HEK293 (cell line): ENCODE measurements around the gene PLP1.

Experiments used
- CTCF ChIA-PET: fragments of 350-600 bp; formaldehyde crosslinking; extraction: SDS; loops from one replicate; lab custom pipeline; 2021; ENCODE audit warnings: antibody characterized with exemption; lab: Yijun Ruan, JAX
- POLR2A ChIA-PET: fragments of 300-600 bp; formaldehyde crosslinking; extraction: SDS; loops from one replicate; lab custom pipeline; 2020; ENCODE audit warnings: antibody characterized with exemption, inconsistent platforms; lab: Yijun Ruan, JAX
- H3K27ac ChIP-seq: fragments of 200-500 bp; sonication (Bioruptor generic); 2 replicates; pipeline ENCODE4 v1.5.1; 2014; ENCODE audit warnings: low read depth, low read length, control low read depth, inconsistent platforms; ENCODE audit errors: extremely low read depth
- H3K36me3 ChIP-seq, 2 experiments: fragments of 200-500 bp in 1 of 2; sonication (Bioruptor generic) in 1 of 2; 1 replicate in 1 of 2; 2 replicates in 1 of 2; pipeline ENCODE4 v1.5.1; 2014 to 2017; ENCODE audit warnings: inconsistent platforms in 2 of 2, low read length in 2 of 2; ENCODE audit not compliant: control insufficient read depth in 2 of 2, insufficient read depth in 1 of 2
- H3K4me1 ChIP-seq: fragments of 200-500 bp; sonication (Bioruptor generic); 2 replicates; pipeline ENCODE4 v1.5.1; 2014; ENCODE audit warnings: mild to moderate bottlenecking, low read length, inconsistent platforms; ENCODE audit not compliant: control insufficient read depth, insufficient read depth
- H3K4me3 ChIP-seq: 2 replicates; pipeline ENCODE4 v1.5.1; 2011; ENCODE audit warnings: low read depth, mild to moderate bottlenecking, control low read depth, low read length, moderate library complexity
- H3K9me3 ChIP-seq: fragments of 200-500 bp; sonication (Bioruptor generic); 2 replicates; pipeline ENCODE4 v1.5.1; 2014; ENCODE audit warnings: low read depth, low read length, inconsistent platforms; ENCODE audit not compliant: control insufficient read depth, insufficient read depth
- HOXD13 ChIP-seq: sonication (generic); formaldehyde crosslinking; IDR thresholded peaks from 2 replicates; pipeline ENCODE4 v1.8.0; 2022; ENCODE audit warnings: missing genetic modification reagents, borderline replicate concordance
- OSR2 ChIP-seq: fragments of 450-650 bp; formaldehyde crosslinking; IDR thresholded peaks from 2 replicates; pipeline ENCODE4 v1.5.1; 2016; ENCODE audit warnings: missing biosample characterization, missing genetic modification characterization
- RBAK ChIP-seq: fragments of 450-650 bp; formaldehyde crosslinking; IDR thresholded peaks from 2 replicates; pipeline ENCODE4 v1.5.1; 2016; ENCODE audit warnings: missing biosample characterization, missing genetic modification characterization
- SP2 ChIP-seq: fragments of 450-650 bp; formaldehyde crosslinking; IDR thresholded peaks from 2 replicates; pipeline ENCODE4 v1.5.1; 2016; ENCODE audit warnings: missing biosample characterization, missing genetic modification characterization
- ZBTB21 ChIP-seq: fragments of 450-650 bp; formaldehyde crosslinking; IDR thresholded peaks from 2 replicates; pipeline ENCODE4 v1.5.1; 2017; ENCODE audit warnings: missing biosample characterization, missing genetic modification characterization
- ZBTB7A ChIP-seq: fragments of 450-650 bp; formaldehyde crosslinking; IDR thresholded peaks from 2 replicates; pipeline ENCODE4 v1.5.1; 2016; ENCODE audit warnings: low read depth, missing biosample characterization, missing genetic modification characterization
- ZFHX2 ChIP-seq: fragments of 450-650 bp; formaldehyde crosslinking; conservative IDR thresholded peaks from 2 replicates; pipeline ENCODE4 v1.5.1; 2016; ENCODE audit warnings: missing biosample characterization, missing genetic modification characterization
- ZFP69B ChIP-seq: fragments of 450-650 bp; formaldehyde crosslinking; IDR thresholded peaks from 2 replicates; pipeline ENCODE4 v1.5.1; 2016; ENCODE audit warnings: missing biosample characterization, missing genetic modification characterization
- ZNF140 ChIP-seq: fragments of 450-650 bp; formaldehyde crosslinking; IDR thresholded peaks from 2 replicates; pipeline ENCODE4 v1.5.1; 2016; ENCODE audit warnings: missing biosample characterization, missing genetic modification characterization
- ZNF274 ChIP-seq, 2 experiments: fragments of 200-500 bp in 1 of 2; fragments of 450-650 bp in 1 of 2; sonication (Bioruptor generic) in 1 of 2; formaldehyde crosslinking in 1 of 2; IDR thresholded peaks; 2 replicates each; pipeline versions ENCODE4 v1.5.1 to v1.6.1; 2014 to 2016; ENCODE audit warnings: borderline replicate concordance in 1 of 2, inconsistent platforms in 1 of 2, low read length in 1 of 2, missing biosample characterization in 1 of 2, missing genetic modification characterization in 1 of 2
- ZNF292 ChIP-seq: fragments of 450-650 bp; formaldehyde crosslinking; IDR thresholded peaks from 2 replicates; pipeline ENCODE4 v1.5.1; 2016; ENCODE audit warnings: low read depth, missing biosample characterization, missing genetic modification characterization, borderline replicate concordance
- ZNF302 ChIP-seq: fragments of 450-650 bp; formaldehyde crosslinking; IDR thresholded peaks from 2 replicates; pipeline ENCODE4 v1.5.1; 2016; ENCODE audit warnings: missing biosample characterization, missing genetic modification characterization, low read depth
- ZNF37A ChIP-seq: fragments of 450-650 bp; IDR thresholded peaks from 2 replicates; pipeline ENCODE4 v1.5.1; 2018; ENCODE audit warnings: missing biosample characterization, missing genetic modification characterization
- ZNF394 ChIP-seq: fragments of 450-650 bp; formaldehyde crosslinking; IDR thresholded peaks from 2 replicates; pipeline ENCODE4 v1.5.1; 2016; ENCODE audit warnings: missing biosample characterization, missing genetic modification characterization, mild to moderate bottlenecking, moderate library complexity, borderline replicate concordance
- ZNF398 ChIP-seq: fragments of 450-650 bp; formaldehyde crosslinking; IDR thresholded peaks from 2 replicates; pipeline ENCODE4 v1.5.1; 2017; ENCODE audit warnings: missing biosample characterization, missing genetic modification characterization
- ZNF529 ChIP-seq: fragments of 450-650 bp; formaldehyde crosslinking; IDR thresholded peaks from 2 replicates; pipeline ENCODE4 v1.5.1; 2017; ENCODE audit warnings: missing genetic modification characterization, missing biosample characterization; ENCODE audit not compliant: insufficient replicate concordance
- ZNF549 ChIP-seq: fragments of 450-650 bp; IDR thresholded peaks from 2 replicates; pipeline ENCODE4 v1.5.1; 2018; ENCODE audit warnings: missing biosample characterization, missing genetic modification characterization, mild to moderate bottlenecking, inconsistent platforms, moderate library complexity
- ZNF555 ChIP-seq: fragments of 450-650 bp; formaldehyde crosslinking; conservative IDR thresholded peaks from 2 replicates; pipeline ENCODE4 v1.5.1; 2017; ENCODE audit warnings: missing biosample characterization, mild to moderate bottlenecking, missing genetic modification characterization, inconsistent platforms
- ZNF747 ChIP-seq: fragments of 450-650 bp; formaldehyde crosslinking; IDR thresholded peaks from 2 replicates; pipeline ENCODE4 v1.5.1; 2016; ENCODE audit warnings: missing biosample characterization, missing genetic modification characterization
- ZNF768 ChIP-seq: fragments of 450-650 bp; formaldehyde crosslinking; IDR thresholded peaks from 2 replicates; pipeline ENCODE4 v1.5.1; 2018; ENCODE audit warnings: missing biosample characterization, mild to moderate bottlenecking, missing genetic modification characterization
- ZNF792 ChIP-seq: fragments of 450-650 bp; formaldehyde crosslinking; IDR thresholded peaks from 2 replicates; pipeline ENCODE4 v1.5.1; 2016; ENCODE audit warnings: missing biosample characterization, missing genetic modification characterization
- TF ChIP-seq, protein P1 (sequence below): fragments of 450-650 bp; formaldehyde crosslinking; IDR thresholded peaks from 2 replicates; pipeline ENCODE4 v1.5.1; 2017; ENCODE audit warnings: missing biosample characterization, missing genetic modification characterization
- TF ChIP-seq, protein P2 (sequence below): fragments of 450-650 bp; formaldehyde crosslinking; IDR thresholded peaks from 2 replicates; pipeline ENCODE4 v1.5.1; 2017; ENCODE audit warnings: missing biosample characterization, missing genetic modification characterization
- TF ChIP-seq, protein P3 (sequence below): fragments of 450-650 bp; formaldehyde crosslinking; IDR thresholded peaks from 2 replicates; pipeline ENCODE4 v1.5.1; 2016; ENCODE audit warnings: missing biosample characterization, missing genetic modification characterization
- TF ChIP-seq, protein P4 (sequence below): fragments of 450-650 bp; formaldehyde crosslinking; IDR thresholded peaks from 2 replicates; pipeline ENCODE4 v1.5.1; 2016; ENCODE audit warnings: missing biosample characterization, missing genetic modification characterization

Gene PLP1

DNA sequence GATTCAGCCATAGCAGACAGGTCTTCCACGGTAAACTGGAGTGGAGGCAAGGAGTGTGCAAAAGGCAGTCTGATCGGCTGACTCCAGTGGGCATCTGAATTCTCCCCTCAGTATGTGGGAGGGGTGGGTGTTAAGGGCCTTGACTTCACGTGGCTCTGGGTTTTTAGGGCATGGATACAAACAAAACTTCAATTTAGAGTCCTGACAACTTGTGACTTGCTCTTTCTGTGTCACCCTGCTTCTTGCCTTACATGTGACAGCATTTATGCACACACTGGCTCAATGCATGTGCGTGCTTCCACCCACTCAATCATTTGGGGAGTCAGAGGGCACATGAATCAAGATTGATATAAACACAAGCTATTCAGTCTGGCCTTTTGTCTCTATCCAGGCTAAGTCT is 17.5 kb downstream of the PLP1 start:
- no peaks in the 10 kb centered on the region for H3K36me3 ChIP-seq
- H3K4me3 ChIP-seq, result no peak overlapping the region
- peaks cover 12% of the 10 kb centered on the region for H3K4me1 ChIP-seq
- ChIA-PET POLR2A (no interaction called here), CTCF (interaction anchor here (0.6 to 1.4 kb wide), 4 partner anchors 51 to 304 kb away, joined by 3 to 4 read pairs (median 3); partner anchors contain the start of gene TMEM31)
- no peaks in the 10 kb centered on the region for H3K9me3 ChIP-seq
- no peak overlapping the region for H3K27ac ChIP-seq
- TF ChIP-seq ZFP69B (no peak), ZFHX2 (tag by site-specific recombination) (0 out of 2 replicates have a peak, but pooled peaks have one; percentile 20)

DNA sequence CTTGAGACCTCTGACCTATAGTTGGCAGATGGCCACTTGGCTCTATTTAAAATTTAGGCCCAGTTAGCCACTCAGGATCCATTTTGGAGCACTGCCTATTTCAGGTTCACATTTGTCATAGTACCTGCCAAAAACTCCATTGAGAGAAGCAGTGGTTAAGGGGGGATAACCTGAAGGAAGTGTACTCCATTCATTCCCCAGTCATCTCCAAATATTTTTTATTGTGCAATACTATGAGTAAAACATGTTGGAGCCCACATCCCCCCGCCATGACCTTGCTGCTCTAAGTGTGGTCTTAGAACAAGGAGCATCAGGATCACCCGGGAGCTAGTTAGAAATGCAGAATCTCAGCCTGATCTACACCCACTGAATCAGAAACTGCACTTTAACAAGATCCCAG is 21.1 kb downstream of the PLP1 start:
- peaks cover 4% of the 10 kb centered on the region for H3K4me1 ChIP-seq
- H3K9me3 ChIP-seq, result no peaks in the 10 kb centered on the region
- no peaks in the 10 kb centered on the region for H3K36me3 ChIP-seq
- TF ChIP-seq ZFP69B (no peak), HOXD13 (CRISPR knock-in tag) (no peak), ZBTB7A (tag by site-specific recombination) (no peak), ZNF792 (tag by site-specific recombination) (no peak), ZBTB21 (tag by site-specific recombination) (no peak), ZNF274 (IDR thresholded peaks at IDR 0.05; ENCODE audit: low read length) (no peak), ZNF274 (tag by site-specific recombination; IDR thresholded peaks at IDR 0.05; ENCODE audit: borderline replicate concordance) (no peak), ZNF747 (tag by site-specific recombination) (no peak), ZNF37A (tag by site-specific recombination) (no peak)
- TF ChIP-seq, protein P1, sequence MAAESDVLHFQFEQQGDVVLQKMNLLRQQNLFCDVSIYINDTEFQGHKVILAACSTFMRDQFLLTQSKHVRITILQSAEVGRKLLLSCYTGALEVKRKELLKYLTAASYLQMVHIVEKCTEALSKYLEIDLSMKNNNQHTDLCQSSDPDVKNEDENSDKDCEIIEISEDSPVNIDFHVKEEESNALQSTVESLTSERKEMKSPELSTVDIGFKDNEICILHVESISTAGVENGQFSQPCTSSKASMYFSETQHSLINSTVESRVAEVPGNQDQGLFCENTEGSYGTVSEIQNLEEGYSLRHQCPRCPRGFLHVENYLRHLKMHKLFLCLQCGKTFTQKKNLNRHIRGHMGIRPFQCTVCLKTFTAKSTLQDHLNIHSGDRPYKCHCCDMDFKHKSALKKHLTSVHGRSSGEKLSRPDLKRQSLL (tag by site-specific recombination), result no peak
- TF ChIP-seq, protein P2, sequence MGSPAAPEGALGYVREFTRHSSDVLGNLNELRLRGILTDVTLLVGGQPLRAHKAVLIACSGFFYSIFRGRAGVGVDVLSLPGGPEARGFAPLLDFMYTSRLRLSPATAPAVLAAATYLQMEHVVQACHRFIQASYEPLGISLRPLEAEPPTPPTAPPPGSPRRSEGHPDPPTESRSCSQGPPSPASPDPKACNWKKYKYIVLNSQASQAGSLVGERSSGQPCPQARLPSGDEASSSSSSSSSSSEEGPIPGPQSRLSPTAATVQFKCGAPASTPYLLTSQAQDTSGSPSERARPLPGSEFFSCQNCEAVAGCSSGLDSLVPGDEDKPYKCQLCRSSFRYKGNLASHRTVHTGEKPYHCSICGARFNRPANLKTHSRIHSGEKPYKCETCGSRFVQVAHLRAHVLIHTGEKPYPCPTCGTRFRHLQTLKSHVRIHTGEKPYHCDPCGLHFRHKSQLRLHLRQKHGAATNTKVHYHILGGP, result no peak
- TF ChIP-seq, protein P3, sequence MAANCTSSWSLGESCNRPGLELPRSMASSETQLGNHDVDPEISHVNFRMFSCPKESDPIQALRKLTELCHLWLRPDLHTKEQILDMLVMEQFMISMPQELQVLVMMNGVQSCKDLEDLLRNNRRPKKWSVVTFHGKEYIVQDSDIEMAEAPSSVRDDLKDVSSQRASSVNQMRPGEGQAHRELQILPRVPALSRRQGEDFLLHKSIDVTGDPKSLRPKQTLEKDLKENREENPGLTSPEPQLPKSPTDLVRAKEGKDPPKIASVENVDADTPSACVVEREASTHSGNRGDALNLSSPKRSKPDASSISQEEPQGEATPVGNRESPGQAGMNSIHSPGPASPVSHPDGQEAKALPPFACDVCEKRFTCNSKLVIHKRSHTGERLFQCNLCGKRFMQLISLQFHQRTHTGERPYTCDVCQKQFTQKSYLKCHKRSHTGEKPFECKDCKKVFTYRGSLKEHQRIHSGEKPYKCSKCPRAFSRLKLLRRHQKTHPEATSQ (tag by site-specific recombination), result no peak
- TF ChIP-seq, protein P4, sequence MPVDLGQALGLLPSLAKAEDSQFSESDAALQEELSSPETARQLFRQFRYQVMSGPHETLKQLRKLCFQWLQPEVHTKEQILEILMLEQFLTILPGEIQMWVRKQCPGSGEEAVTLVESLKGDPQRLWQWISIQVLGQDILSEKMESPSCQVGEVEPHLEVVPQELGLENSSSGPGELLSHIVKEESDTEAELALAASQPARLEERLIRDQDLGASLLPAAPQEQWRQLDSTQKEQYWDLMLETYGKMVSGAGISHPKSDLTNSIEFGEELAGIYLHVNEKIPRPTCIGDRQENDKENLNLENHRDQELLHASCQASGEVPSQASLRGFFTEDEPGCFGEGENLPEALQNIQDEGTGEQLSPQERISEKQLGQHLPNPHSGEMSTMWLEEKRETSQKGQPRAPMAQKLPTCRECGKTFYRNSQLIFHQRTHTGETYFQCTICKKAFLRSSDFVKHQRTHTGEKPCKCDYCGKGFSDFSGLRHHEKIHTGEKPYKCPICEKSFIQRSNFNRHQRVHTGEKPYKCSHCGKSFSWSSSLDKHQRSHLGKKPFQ, result no peak
- ChIA-PET CTCF (no interaction called here), POLR2A (no interaction called here)
- H3K4me3 ChIP-seq, result no peak overlapping the region
- H3K27ac ChIP-seq, result no peak overlapping the region

GRCh38 chrX:103800318-103800717 is 23.7 kb downstream of the PLP1 start:
- CTCF ChIA-PET, result interaction anchor here (0.6 to 1.2 kb wide), 2 partner anchors 44 to 857 kb away, joined by 3 read pairs; no protein-coding TSS in a partner anchor
- no peak for TF ChIP-seq ZNF292 (tag by site-specific recombination)
- no peak for TF ChIP-seq ZNF529
- no peak for TF ChIP-seq ZNF302 (tag by site-specific recombination)
- no peak for TF ChIP-seq RBAK (tag by site-specific recombination)
- no peak for TF ChIP-seq ZNF140 (tag by site-specific recombination)
- TF ChIP-seq ZNF792 (tag by site-specific recombination), result no peak
- TF ChIP-seq ZNF398 (tag by site-specific recombination), result no peak
- TF ChIP-seq ZFHX2 (tag by site-specific recombination), result no peak
- TF ChIP-seq ZNF549, result no peak
- no peak for TF ChIP-seq ZNF394 (tag by site-specific recombination)
- TF ChIP-seq ZNF768 (tag by site-specific recombination), result no peak
- no peak for TF ChIP-seq SP2 (tag by site-specific recombination)
- no peak for TF ChIP-seq ZNF555 (tag by site-specific recombination)
- no peak for TF ChIP-seq OSR2

More at GRCh38 chrX:103800318-103800717, 23.7 kb downstream of the PLP1 start:
- POLR2A ChIA-PET, result no interaction called here
- no peaks in the 10 kb centered on the region for H3K9me3 ChIP-seq
- H3K36me3 ChIP-seq, result no peaks in the 10 kb centered on the region
- no peak overlapping the region for H3K4me3 ChIP-seq
- no peaks in the 10 kb centered on the region for H3K4me1 ChIP-seq
- no peak overlapping the region for H3K27ac ChIP-seq
